Upper lobe of right lung (tissue), 1 donor: Measurements from ENCODE around the gene CAPZB. TPM values are rescaled to one million over a fixed set of nuclear protein-coding genes. Genes with fewer than 3 reads are reported as not detected.

Source experiments
- ATAC-seq: fragments of 200-7000 bp; cut with Tn5 transposase; one replicate; pipeline ENCODE4 v1.9.1; 2020; ENCODE audit warnings: mild to moderate bottlenecking, moderate library complexity
- DNase-seq: peaks from one replicate; pipeline ENCODE4 v3.0.0-alpha.2; 2020
- H3K27ac ChIP-seq: fragments of 200-600 bp; one replicate; pipeline ENCODE4 v1.8.0; 2022
- H3K27me3 ChIP-seq: fragments of 200-600 bp; one replicate; pipeline ENCODE4 v1.8.0; 2022; ENCODE audit warnings: mild to moderate bottlenecking
- H3K36me3 ChIP-seq: fragments of 200-600 bp; one replicate; pipeline ENCODE4 v1.8.0; 2022
- H3K4me1 ChIP-seq: fragments of 200-600 bp; one replicate; pipeline ENCODE4 v1.8.0; 2022
- H3K4me3 ChIP-seq: fragments of 200-600 bp; one replicate; pipeline ENCODE4 v1.8.0; 2022; ENCODE audit warnings: mild to moderate bottlenecking
- H3K9me3 ChIP-seq: fragments of 200-600 bp; one replicate; pipeline ENCODE4 v1.8.0; 2022
- intact Hi-C: fragments of 100-400 bp; cut with DNase I; formaldehyde crosslinking; loops from one replicate; pipeline ENCODE4 v1.11.0; 2022
- long read RNA-seq: library from polyadenylated mRNA; unstranded; transcript quantifications from one replicate; pipeline ENCODE4 v2.0.0, GENCODE V29; 2021
- total RNA-seq: library from RNA; stranded (reverse); fragmentation: NEBNext Ultra II Directional; extraction: Animal tissue kit (Norgen Biotek cat#: 25700); gene quantifications from one replicate; pipeline ENCODE4 v1.2.1, GENCODE V29; 2021
- TF ChIP-seq, protein P1 (sequence below): fragments of 200-600 bp; IDR thresholded peaks from one replicate; pipeline ENCODE4 v1.8.0; 2022; ENCODE audit warnings: antibody characterized with exemption
- donor health status: DM: no; HTN: yes; CAD: no; lungs with severe emphysema.

The CAPZB gene
- total RNA-seq = 237 TPM
- long read RNA-seq, transcript CAPZB-203 (10 exons, 1,686 nt) = minor isoform, 5 of 240 reads
- long read RNA-seq, transcript CAPZB-201 (9 exons, 858 nt) = major isoform, 200 of 240 reads
- long read RNA-seq, transcript CAPZB-204 (8 exons, 1,568 nt) = minor isoform, 9 of 240 reads
- long read RNA-seq, partial matches to known transcripts = 2 of 240 reads
- long read RNA-seq, other reads (novel, unspliced or antisense) = 21 of 240 reads

DNA sequence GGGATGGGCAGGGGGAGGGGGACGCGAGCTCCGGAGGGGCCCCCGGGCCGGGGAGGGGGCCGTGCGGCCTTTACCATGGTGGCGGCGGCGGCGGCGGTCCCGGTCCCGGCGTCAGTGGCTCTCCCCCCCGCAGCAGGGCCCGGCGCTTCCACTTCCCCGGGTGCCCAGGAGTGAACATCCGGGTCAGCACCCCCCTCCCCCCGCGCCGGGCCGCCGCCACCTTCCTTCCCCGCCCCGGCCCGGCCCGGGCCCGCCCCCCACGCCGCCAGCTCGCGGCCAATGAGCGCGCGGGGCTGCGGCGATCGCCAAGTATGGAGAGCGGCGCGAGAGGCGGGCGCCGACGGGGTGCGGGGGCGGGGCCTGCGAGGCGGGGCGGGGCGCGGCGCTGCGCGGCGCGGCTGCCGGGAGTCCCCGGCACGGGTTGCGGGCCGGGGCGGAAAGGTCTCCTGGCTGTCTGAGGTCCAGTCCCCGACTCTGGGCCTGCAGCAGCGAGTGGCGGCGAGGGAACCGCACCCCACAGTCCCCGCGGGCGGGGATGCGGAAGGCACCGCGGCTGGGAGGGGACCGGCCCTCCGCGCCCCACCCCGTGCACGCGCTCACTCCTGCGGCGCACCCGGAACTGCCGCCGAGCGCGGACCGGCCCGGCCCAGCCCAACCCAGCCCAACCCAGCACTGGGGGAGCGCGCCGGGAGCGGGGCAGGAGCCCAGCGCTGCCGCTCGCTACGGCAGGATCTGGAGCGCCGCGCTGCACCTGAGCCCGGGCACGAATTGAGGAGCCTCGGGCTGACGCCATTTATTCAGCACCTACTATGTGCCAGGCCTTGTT lies at the start of gene CAPZB:
Gene CAPZB, minus strand, starts transcription at position 178 of the 826 bp plus-strand sequence. Its CDS starts 101 bp downstream, at position 77.
- intact Hi-C loops = loop anchor here (10.0 kb wide), 1 partner anchor 169 kb away; no protein-coding TSS in a partner anchor
- Histone ChIP-seq H3K27ac (peak within 1 kb of the TSS; percentile 95), H3K4me1 (peaks cover 57% of the 10 kb centered on the region), H3K27me3 (no peaks in the 10 kb centered on the region), H3K4me3 (peak within 1 kb of the TSS; percentile 95), H3K9me3 (no peaks in the 10 kb centered on the region), H3K36me3 (no peaks in the 10 kb centered on the region)
- DNase-seq (peak; percentile 98), ATAC-seq (peak; percentile 94)
- TF ChIP-seq, protein P1, sequence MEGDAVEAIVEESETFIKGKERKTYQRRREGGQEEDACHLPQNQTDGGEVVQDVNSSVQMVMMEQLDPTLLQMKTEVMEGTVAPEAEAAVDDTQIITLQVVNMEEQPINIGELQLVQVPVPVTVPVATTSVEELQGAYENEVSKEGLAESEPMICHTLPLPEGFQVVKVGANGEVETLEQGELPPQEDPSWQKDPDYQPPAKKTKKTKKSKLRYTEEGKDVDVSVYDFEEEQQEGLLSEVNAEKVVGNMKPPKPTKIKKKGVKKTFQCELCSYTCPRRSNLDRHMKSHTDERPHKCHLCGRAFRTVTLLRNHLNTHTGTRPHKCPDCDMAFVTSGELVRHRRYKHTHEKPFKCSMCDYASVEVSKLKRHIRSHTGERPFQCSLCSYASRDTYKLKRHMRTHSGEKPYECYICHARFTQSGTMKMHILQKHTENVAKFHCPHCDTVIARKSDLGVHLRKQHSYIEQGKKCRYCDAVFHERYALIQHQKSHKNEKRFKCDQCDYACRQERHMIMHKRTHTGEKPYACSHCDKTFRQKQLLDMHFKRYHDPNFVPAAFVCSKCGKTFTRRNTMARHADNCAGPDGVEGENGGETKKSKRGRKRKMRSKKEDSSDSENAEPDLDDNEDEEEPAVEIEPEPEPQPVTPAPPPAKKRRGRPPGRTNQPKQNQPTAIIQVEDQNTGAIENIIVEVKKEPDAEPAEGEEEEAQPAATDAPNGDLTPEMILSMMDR = no peak

DNA sequence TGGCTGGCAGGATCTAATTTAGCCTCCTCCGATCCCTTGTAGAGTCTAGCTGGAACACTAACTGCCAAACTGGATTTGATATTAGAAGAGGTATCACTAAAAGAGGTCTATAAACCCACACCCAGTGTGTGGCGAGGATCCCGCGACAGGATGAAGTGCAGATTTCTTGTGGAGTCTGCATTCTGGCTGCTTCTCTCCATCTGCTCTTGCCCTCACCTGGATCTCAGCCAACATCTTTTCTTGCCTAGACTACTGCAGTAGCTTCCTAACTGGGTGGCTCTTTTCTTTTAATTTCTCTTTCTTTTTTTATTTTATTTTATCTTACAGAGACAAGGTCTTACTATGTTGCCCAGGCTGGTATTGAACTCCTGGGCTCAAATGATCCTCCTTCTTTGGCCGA lies 48.9 kb upstream of the CAPZB start:
- no peak for DNase-seq
- Histone ChIP-seq H3K4me1 (no peaks in the 10 kb centered on the region), H3K4me3 (no peak overlapping the region), H3K27me3 (no peaks in the 10 kb centered on the region), H3K27ac (no peak overlapping the region), H3K9me3 (no peaks in the 10 kb centered on the region), H3K36me3 (no peaks in the 10 kb centered on the region)
- no peak for ATAC-seq
- TF ChIP-seq, protein P1 = no peak
- intact Hi-C loops = no loop called here

DNA sequence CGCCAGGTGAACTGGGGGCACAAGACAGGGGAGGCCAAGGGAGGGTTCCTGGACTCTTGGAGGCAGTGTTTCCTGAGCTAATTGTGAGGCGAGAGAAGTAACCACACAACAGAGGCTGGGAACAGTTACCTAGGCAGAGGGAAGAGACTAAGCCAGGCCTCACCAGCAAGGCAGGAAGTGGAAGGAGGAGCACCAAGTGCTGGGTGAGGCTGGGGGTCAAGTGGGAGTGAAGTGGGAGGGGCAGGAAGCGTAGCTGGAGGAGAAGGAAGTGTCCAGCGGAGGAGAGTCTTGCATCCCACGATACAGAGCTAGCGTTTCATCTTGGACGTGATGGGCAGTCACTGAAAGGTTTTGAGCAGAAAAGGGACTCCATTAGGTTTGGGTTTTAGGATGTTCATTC lies 48.3 kb upstream of the CAPZB start:
- ATAC-seq (peak; percentile 80), DNase-seq (no peak)
- Histone ChIP-seq H3K4me1 (no peaks in the 10 kb centered on the region), H3K9me3 (no peaks in the 10 kb centered on the region), H3K4me3 (no peak overlapping the region), H3K27ac (no peak overlapping the region), H3K27me3 (no peaks in the 10 kb centered on the region), H3K36me3 (no peaks in the 10 kb centered on the region)
- intact Hi-C loops = no loop called here
- TF ChIP-seq, protein P1 = no peak

DNA sequence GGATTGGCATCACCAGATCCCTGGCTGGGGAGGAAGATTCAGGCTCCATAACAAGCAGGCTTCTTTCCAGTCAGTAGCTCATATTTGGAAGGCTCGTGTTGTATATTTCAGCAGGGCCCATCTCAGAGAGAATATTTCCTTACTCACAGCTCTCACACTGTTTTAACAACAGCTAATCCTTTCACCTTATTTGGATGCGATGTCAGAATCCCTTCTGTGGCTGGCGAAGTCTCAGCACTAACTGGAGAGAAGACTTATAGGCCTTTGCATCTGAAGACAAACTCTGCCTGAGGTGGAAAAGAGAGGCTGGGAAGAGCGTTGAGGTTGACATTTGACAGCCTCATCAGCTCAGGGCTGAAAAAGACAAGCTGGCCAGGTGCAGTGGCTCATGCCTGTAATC lies 47.2 kb upstream of the CAPZB start:
- no peak overlapping the region for H3K4me3 ChIP-seq
- H3K9me3 ChIP-seq = no peaks in the 10 kb centered on the region
- H3K27ac ChIP-seq = no peak overlapping the region
- DNase-seq = no peak
- intact Hi-C loops = no loop called here
- no peaks in the 10 kb centered on the region for H3K36me3 ChIP-seq
- TF ChIP-seq, protein P1 = no peak
- ATAC-seq = no peak
- no peaks in the 10 kb centered on the region for H3K27me3 ChIP-seq
- H3K4me1 ChIP-seq = no peaks in the 10 kb centered on the region

DNA sequence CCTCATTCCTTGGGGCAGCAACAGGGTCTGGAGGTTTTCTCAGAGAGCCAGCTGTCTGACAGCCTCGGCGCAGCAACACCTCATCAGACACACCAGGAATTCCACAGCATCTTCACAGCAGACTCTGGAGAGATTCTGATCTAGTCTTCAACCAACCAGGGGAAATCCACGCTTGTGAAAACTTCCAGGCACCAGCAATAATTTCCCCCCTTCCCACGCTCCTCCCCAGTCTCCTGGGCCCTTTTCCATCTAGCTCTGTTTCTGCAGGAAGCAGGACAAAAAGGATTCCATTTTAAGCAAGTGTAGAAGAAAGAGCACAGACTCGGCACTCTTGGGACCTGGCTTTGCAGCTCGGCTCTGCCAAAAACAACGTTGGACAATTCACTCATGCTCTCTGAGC lies 44.3 kb upstream of the CAPZB start:
- intact Hi-C loops = no loop called here
- no peak for DNase-seq

More for the DNA sequence above, 44.3 kb upstream of the CAPZB start:
- Histone ChIP-seq H3K4me3 (no peak overlapping the region), H3K9me3 (no peaks in the 10 kb centered on the region), H3K27ac (peak overlapping the region; percentile 12), H3K36me3 (no peaks in the 10 kb centered on the region), H3K4me1 (no peaks in the 10 kb centered on the region), H3K27me3 (no peaks in the 10 kb centered on the region)
- no peak for ATAC-seq
- TF ChIP-seq, protein P1 = no peak
